Measurements from ENCODE around the gene PFKP.
A peak's percentile ranks its signal among the peaks of the same experiment; 100 is the strongest.
"Not testable (repeated sequence)": the region's sequence is repeated elsewhere in the genome, so short reads cannot be mapped to it uniquely, and the experiment has no call there.

Gene PFKP

DNA sequence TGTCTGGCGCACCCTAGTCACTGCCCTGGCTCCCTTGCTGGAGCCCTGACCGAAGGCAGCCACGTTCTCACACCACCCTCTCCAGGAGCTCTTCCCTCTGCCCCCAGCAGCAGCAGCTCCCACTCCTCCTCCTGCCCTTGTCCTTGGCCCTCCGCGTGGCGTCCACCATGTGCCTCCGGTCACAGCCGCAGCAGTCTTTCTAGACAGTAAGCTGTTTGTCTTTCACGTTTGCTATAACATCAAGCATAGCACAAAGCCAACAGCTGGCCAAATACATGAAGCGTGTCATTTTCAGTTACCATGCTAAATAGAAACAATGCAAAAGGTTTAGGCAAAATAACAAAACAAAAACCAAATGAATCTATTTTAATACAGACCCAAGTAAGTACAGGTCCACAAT lies 101.9 kb downstream of the PFKP start:
- Histone ChIP-seq H3K4me2 (ENCODE audit: insufficient read depth, low read length) (no peak overlapping the region), H3K9ac (ENCODE audit: low read depth, low read length) (no peak overlapping the region), H3K27ac (ENCODE audit: low read length) (no peak overlapping the region), H3K4me1 (ENCODE audit: insufficient read depth, low read length) (peaks cover 21% of the 10 kb centered on the region), H3K36me3 (ENCODE audit: insufficient read depth, low read length) (peaks cover 56% of the 10 kb centered on the region), H2AFZ (ENCODE audit: low read depth, low read length) (no peak overlapping the region), H3K27me3 (ENCODE audit: insufficient read depth, low read length, poor library complexity) (no peaks in the 10 kb centered on the region), H3K79me2 (ENCODE audit: insufficient read depth, low read length) (peaks cover 15% of the 10 kb centered on the region), H4K20me1 (ENCODE audit: insufficient read depth, low read length) (0 out of 2 replicates have a peak, but pooled peaks cover 4% of the 10 kb centered on the region), H3K9me3 (ENCODE audit: insufficient read depth, low read length, severe bottlenecking) (no peaks in the 10 kb centered on the region), H3K4me3 (ENCODE audit: low read depth in 1 of 2, low read length in 2 of 2) (no peak overlapping the region)
- TF ChIP-seq, protein P1, sequence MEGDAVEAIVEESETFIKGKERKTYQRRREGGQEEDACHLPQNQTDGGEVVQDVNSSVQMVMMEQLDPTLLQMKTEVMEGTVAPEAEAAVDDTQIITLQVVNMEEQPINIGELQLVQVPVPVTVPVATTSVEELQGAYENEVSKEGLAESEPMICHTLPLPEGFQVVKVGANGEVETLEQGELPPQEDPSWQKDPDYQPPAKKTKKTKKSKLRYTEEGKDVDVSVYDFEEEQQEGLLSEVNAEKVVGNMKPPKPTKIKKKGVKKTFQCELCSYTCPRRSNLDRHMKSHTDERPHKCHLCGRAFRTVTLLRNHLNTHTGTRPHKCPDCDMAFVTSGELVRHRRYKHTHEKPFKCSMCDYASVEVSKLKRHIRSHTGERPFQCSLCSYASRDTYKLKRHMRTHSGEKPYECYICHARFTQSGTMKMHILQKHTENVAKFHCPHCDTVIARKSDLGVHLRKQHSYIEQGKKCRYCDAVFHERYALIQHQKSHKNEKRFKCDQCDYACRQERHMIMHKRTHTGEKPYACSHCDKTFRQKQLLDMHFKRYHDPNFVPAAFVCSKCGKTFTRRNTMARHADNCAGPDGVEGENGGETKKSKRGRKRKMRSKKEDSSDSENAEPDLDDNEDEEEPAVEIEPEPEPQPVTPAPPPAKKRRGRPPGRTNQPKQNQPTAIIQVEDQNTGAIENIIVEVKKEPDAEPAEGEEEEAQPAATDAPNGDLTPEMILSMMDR (IDR thresholded peaks at IDR 0.05; ENCODE audit: borderline replicate concordance, extremely low read depth, low read length, poor library complexity, severe bottlenecking): no peak
- ATAC-seq (ENCODE audit: insufficient read depth, low read depth): no peak
- no peak for DNase-seq

DNA sequence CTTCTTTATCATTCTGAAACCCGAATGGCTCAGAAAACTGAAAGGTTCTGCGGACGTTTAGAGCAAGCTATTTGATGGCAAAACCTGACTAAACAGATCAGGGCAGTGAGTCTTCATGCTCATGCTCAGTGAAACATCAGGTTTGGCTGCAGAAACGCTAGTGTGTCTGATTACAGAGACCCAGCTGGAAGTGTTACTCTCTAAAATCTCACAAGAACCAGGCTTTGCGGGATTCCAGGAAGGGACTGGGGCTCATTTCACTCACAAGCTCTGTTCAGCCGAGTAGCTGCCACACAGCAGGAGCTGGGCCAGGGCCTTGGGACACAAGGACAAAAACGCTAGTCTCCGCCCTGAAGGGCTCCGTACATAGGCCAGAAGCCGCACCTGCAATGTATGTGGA lies 102.3 kb downstream of the PFKP start:
- ATAC-seq (ENCODE audit: insufficient read depth, low read depth) (no peak), DNase-seq (no peak)
- peaks cover 21% of the 10 kb centered on the region for H3K4me1 ChIP-seq (ENCODE audit: insufficient read depth, low read length)
- H3K4me2 ChIP-seq (ENCODE audit: insufficient read depth, low read length): no peak overlapping the region
- no peak overlapping the region for H2AFZ ChIP-seq (ENCODE audit: low read depth, low read length)
- H4K20me1 ChIP-seq (ENCODE audit: insufficient read depth, low read length): 0 out of 2 replicates have a peak, but pooled peaks cover 4% of the 10 kb centered on the region
- peaks cover 15% of the 10 kb centered on the region for H3K79me2 ChIP-seq (ENCODE audit: insufficient read depth, low read length)
- H3K27ac ChIP-seq (ENCODE audit: low read length): no peak overlapping the region
- TF ChIP-seq, protein P1 (IDR thresholded peaks at IDR 0.05; ENCODE audit: borderline replicate concordance, extremely low read depth, low read length, poor library complexity, severe bottlenecking): no peak
- no peak for TF ChIP-seq EZH2 (IDR thresholded peaks at IDR 0.05; ENCODE audit: borderline replicate concordance, low read depth, low read length, severe bottlenecking)
- H3K9me3 ChIP-seq (ENCODE audit: insufficient read depth, low read length, severe bottlenecking): no peaks in the 10 kb centered on the region
- no peaks in the 10 kb centered on the region for H3K27me3 ChIP-seq (ENCODE audit: insufficient read depth, low read length, poor library complexity)
- H3K4me3 ChIP-seq (ENCODE audit: low read depth in 1 of 2, low read length in 2 of 2): no peak overlapping the region
- H3K9ac ChIP-seq (ENCODE audit: low read depth, low read length): no peak overlapping the region
- peaks cover 52% of the 10 kb centered on the region for H3K36me3 ChIP-seq (ENCODE audit: insufficient read depth, low read length)

DNA sequence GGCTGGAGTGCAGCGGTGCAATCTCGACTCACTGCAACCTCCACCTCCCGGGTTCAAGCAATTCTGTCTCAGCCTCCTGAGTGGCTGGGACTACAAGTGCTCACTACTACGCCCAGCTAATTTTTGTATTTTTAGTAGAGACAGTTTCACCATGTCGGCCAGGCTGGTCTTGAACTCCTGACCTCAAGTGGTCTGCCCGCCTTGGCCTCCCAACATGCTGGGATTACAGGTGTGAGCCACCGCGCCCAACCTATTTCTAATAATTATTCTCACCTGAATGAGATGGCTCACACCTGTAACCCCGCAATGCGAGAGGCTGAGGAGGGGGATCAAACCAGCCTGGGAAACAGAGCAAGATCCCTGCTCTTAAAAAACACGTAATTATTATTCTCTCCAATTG lies 104.1 kb downstream of the PFKP start:
- Histone ChIP-seq H3K9ac (ENCODE audit: low read depth, low read length) (peak overlapping the region; percentile 75), H3K36me3 (ENCODE audit: insufficient read depth, low read length) (peaks cover 34% of the 10 kb centered on the region), H2AFZ (ENCODE audit: low read depth, low read length) (0 out of 2 replicates have a peak overlapping the region, but pooled peaks have one; percentile 70), H3K79me2 (ENCODE audit: insufficient read depth, low read length) (peaks cover 15% of the 10 kb centered on the region), H3K4me2 (ENCODE audit: insufficient read depth, low read length) (peak overlapping the region; percentile 80), H3K4me1 (ENCODE audit: insufficient read depth, low read length) (peaks cover 21% of the 10 kb centered on the region), H3K4me3 (ENCODE audit: low read depth in 1 of 2, low read length in 2 of 2) (peak overlapping the region; percentile 65 to 92; a peak in 3 of 4 replicates)
- H3K27me3 ChIP-seq (ENCODE audit: insufficient read depth, low read length, poor library complexity); H4K20me1 ChIP-seq (ENCODE audit: insufficient read depth, low read length); ATAC-seq (ENCODE audit: insufficient read depth, low read depth); H3K9me3 ChIP-seq (ENCODE audit: insufficient read depth, low read length, severe bottlenecking); H3K27ac ChIP-seq (ENCODE audit: low read length); DNase-seq: not testable (repeated sequence)

DNA sequence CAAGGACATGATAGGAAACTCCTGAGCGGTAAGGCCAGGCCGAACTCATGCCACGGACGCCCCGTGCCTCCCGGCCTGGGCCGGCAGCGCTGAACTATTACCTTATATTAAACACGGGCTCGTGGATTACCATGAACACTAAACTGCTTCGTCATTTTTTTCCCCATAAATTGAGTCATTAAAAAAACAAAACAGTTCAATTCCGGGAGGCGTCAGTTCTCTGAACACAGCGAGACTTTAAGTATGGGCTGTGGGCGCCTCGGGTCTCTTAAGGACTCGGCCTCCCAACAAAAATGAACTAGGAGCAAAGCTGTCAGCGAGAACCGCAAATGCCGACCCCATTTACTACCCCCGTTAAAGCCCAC lies 104.7 kb downstream of the PFKP start:
- TF ChIP-seq EZH2 (IDR thresholded peaks at IDR 0.05; ENCODE audit: borderline replicate concordance, low read depth, low read length, severe bottlenecking): no peak
- TF ChIP-seq, protein P1 (IDR thresholded peaks at IDR 0.05; ENCODE audit: borderline replicate concordance, extremely low read depth, low read length, poor library complexity, severe bottlenecking): no peak
- Histone ChIP-seq H4K20me1 (ENCODE audit: insufficient read depth, low read length) (0 out of 2 replicates have a peak, but pooled peaks cover 4% of the 10 kb centered on the region), H3K4me1 (ENCODE audit: insufficient read depth, low read length) (peaks cover 21% of the 10 kb centered on the region), H3K4me2 (ENCODE audit: insufficient read depth, low read length) (peak overlapping the region; percentile 80), H3K79me2 (ENCODE audit: insufficient read depth, low read length) (peaks cover 15% of the 10 kb centered on the region), H3K27ac (ENCODE audit: low read length) (peak overlapping the region; percentile 50), H3K36me3 (ENCODE audit: insufficient read depth, low read length) (peaks cover 28% of the 10 kb centered on the region), H3K27me3 (ENCODE audit: insufficient read depth, low read length, poor library complexity) (no peaks in the 10 kb centered on the region), H2AFZ (ENCODE audit: low read depth, low read length) (peak overlapping the region; percentile 70), H3K9ac (ENCODE audit: low read depth, low read length) (peak overlapping the region; percentile 75), H3K9me3 (ENCODE audit: insufficient read depth, low read length, severe bottlenecking) (no peaks in the 10 kb centered on the region), H3K4me3 (ENCODE audit: low read depth in 1 of 2, low read length in 2 of 2) (peak overlapping the region; percentile 65 to 92)
- no peak for DNase-seq
- no peak for ATAC-seq (ENCODE audit: insufficient read depth, low read depth)
